GM18907 (cell line): ENCODE data around the gene OR4P4.
A peak's percentile ranks its signal among the peaks of the same experiment; 100 is the strongest.

Source experiments
- ATAC-seq: cut with Tn5 transposase; IDR thresholded peaks from one replicate; pipeline ENCODE4 v1.9.1; 2021; ENCODE audit warnings: mild to moderate bottlenecking, moderate library complexity; ENCODE audit not compliant: unreplicated experiment

Gene OR4P4

GRCh38 chr11:55634813-55635212 lies at the start of gene OR4P4:
OR4P4 (plus strand) TSS chr11:55635113.
- ATAC-seq = no peak

GRCh38 chr11:55607545-55607944 lies 27.4 kb upstream of the OR4P4 start, which contains the start of gene OR4C11:
OR4C11 (minus strand) TSS chr11:55607645; CDS start chr11:55604373, 3,272 bp downstream.
- no peak for ATAC-seq

GRCh38 chr11:55624531-55624930 lies 10.4 kb upstream of the OR4P4 start:
- no peak for ATAC-seq

GRCh38 chr11:55648027-55648426 lies 13.1 kb downstream of the OR4P4 start, which contains the start of gene OR4S2:
OR4S2 (plus strand) TSS chr11:55648327; CDS start chr11:55650904, 2,577 bp downstream.
- no peak for ATAC-seq

GRCh38 chr11:55652560-55652959 lies 17.6 kb downstream of the OR4P4 start:
- no peak for ATAC-seq

- ATAC-seq = no peak
These were observed 20.2 kb downstream of the OR4P4 start for GRCh38 chr11:55655096-55655495.

GRCh38 chr11:55658031-55658573 lies 23.2 kb downstream of the OR4P4 start:
- peak; percentile 99 for ATAC-seq

GRCh38 chr11:55658608-55659007 lies 23.7 kb downstream of the OR4P4 start:
- peak; percentile 43 for ATAC-seq

GRCh38 chr11:55661901-55662300 lies 27.0 kb downstream of the OR4P4 start, which contains the start of gene OR4C6:
OR4C6 (plus strand) TSS chr11:55662201; CDS start chr11:55665167, 2,966 bp downstream.
- no peak for ATAC-seq

GRCh38 chr11:55669376-55669775 lies 34.5 kb downstream of the OR4P4 start:
- ATAC-seq = no peak

- no peak for ATAC-seq
These were observed 38.9 kb downstream of the OR4P4 start for GRCh38 chr11:55673860-55674259.
